ENCODE results near the gene CHL1. TPM values are rescaled to one million over a fixed set of nuclear protein-coding genes. Genes with fewer than 3 reads are reported as not detected.

CHL1 gene
- total and polyA plus RNA-seq, 2 experiments from 2014 or later: not detected

- H4K20me1 ChIP-seq (ENCODE audit: insufficient read depth): no peaks in the 10 kb centered on the region
- WGBS, 2 experiments (ENCODE audit: low coverage in 1 of 2, low lambda C conversion rate in 2 of 2, missing lambda C conversion rate in 2 of 2): 38 to 40% methylated on average over 1 of the region's 1 CpG
- no peaks in the 10 kb centered on the region for H3K27me3 ChIP-seq (replicated peaks; ENCODE audit: insufficient read depth)
- H3K79me2 ChIP-seq (ENCODE audit: insufficient read depth): no peaks in the 10 kb centered on the region
- no peak overlapping the region for H2AFZ ChIP-seq
- no peak overlapping the region for H3K4me2 ChIP-seq (ENCODE audit: unreplicated experiment)
- H3K9me2 ChIP-seq (ENCODE audit: insufficient read depth): no peaks in the 10 kb centered on the region
- H3K36me3 ChIP-seq (ENCODE audit: low read depth): no peaks in the 10 kb centered on the region
- DNase-seq: no peak
- H3K4me3 ChIP-seq: no peak overlapping the region
- no peak for TF ChIP-seq EZH2phosphoT487 (IDR thresholded peaks at IDR 0.05; ENCODE audit: insufficient read depth, low read depth)
- no peak for TF ChIP-seq EZH2 (IDR thresholded peaks at IDR 0.05; ENCODE audit: insufficient read depth, poor library complexity, severe bottlenecking)
- H3K4me1 ChIP-seq (ENCODE audit: insufficient read depth): no peaks in the 10 kb centered on the region
- H3F3A ChIP-seq (ENCODE audit: insufficient read depth): no peaks in the 10 kb centered on the region
- no peak overlapping the region for H3K9ac ChIP-seq
- in situ Hi-C loops (cut with MboI): no loop called here
- no peaks in the 10 kb centered on the region for H3K9me3 ChIP-seq (ENCODE audit: low read depth)
- no peak overlapping the region for H3K27ac ChIP-seq
Measured at GRCh38 chr3:325495-325894, 128.9 kb downstream of the CHL1 start.

DNA sequence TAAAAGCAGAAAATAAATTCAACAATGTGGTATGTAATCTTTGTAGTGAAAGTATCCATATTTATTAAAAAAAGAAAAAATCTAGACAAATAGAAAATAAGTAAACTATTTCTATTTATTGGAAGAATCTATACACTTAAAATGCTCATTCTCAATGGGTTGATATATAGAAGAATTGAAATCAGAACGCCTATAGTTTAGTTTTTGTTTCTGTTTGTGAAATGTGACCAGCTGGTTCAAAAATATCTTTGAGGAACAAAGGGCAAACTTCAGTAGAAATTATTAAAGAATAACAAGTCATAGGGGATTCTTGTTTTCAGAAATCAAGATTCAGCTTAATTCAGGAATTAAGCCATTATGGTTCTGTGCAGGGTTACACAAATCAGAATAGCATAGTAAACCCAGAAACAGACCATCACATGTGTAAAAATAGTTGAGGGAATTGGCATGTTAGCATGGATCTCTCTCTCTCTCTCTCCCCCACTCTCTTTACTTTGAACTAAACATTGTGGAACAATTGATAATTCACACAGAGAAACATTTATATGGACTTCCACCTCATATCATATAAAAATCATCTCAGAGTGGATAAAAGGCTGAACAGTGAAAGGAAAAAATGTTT is 134.0 kb downstream of the CHL1 start:
- H3K4me2 ChIP-seq (ENCODE audit: unreplicated experiment): no peak overlapping the region

DNA sequence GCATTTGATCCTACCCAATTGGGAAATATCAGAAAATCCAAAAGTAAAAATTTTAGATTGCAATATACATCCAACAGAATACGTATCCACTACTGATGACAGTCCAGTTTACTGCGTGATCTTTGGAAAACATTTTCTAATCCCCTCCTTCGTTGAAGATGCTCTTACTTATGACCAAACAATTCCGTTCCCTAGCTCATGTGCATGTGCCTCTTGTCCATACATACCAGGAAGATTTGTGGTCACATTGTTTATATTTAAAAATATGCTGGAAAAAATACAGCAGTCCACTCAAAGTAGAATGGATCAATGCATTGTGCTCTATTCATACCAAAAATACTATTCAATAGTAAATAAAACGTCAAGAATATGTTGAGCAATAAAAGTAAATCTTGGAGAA is 135.3 kb downstream of the CHL1 start:
- H3K79me2 ChIP-seq (ENCODE audit: insufficient read depth): no peaks in the 10 kb centered on the region
- no peaks in the 10 kb centered on the region for H3K9me3 ChIP-seq (ENCODE audit: low read depth)
- H4K20me1 ChIP-seq (ENCODE audit: insufficient read depth): no peaks in the 10 kb centered on the region
- no peak for DNase-seq
- H2AFZ ChIP-seq: no peak overlapping the region
- no peaks in the 10 kb centered on the region for H3K36me3 ChIP-seq (ENCODE audit: low read depth)
- H3F3A ChIP-seq (ENCODE audit: insufficient read depth): no peaks in the 10 kb centered on the region
- 50% methylated on average over 5 of the region's 5 CpGs for WGBS, 2 experiments (ENCODE audit: low coverage in 1 of 2, low lambda C conversion rate in 2 of 2, missing lambda C conversion rate in 2 of 2)
- TF ChIP-seq EZH2 (IDR thresholded peaks at IDR 0.05; ENCODE audit: insufficient read depth, poor library complexity, severe bottlenecking) (no peak), EZH2phosphoT487 (IDR thresholded peaks at IDR 0.05; ENCODE audit: insufficient read depth, low read depth) (no peak)
- in situ Hi-C loops (cut with MboI): no loop called here
- no peak overlapping the region for H3K9ac ChIP-seq
- no peak overlapping the region for H3K4me3 ChIP-seq
- H3K27ac ChIP-seq: no peak overlapping the region
- no peaks in the 10 kb centered on the region for H3K27me3 ChIP-seq (replicated peaks; ENCODE audit: insufficient read depth)
- no peaks in the 10 kb centered on the region for H3K9me2 ChIP-seq (ENCODE audit: insufficient read depth)
- H3K4me1 ChIP-seq (ENCODE audit: insufficient read depth): no peaks in the 10 kb centered on the region
- no peak overlapping the region for H3K4me2 ChIP-seq (ENCODE audit: unreplicated experiment)

More for the DNA sequence above, 134.0 kb downstream of the CHL1 start:
- Histone ChIP-seq H3K9me3 (ENCODE audit: low read depth) (no peaks in the 10 kb centered on the region), H3K9ac (no peak overlapping the region), H3K4me3 (no peak overlapping the region), H3K4me1 (ENCODE audit: insufficient read depth) (no peaks in the 10 kb centered on the region), H3K27ac (no peak overlapping the region), H4K20me1 (ENCODE audit: insufficient read depth) (no peaks in the 10 kb centered on the region), H3K36me3 (ENCODE audit: low read depth) (no peaks in the 10 kb centered on the region), H3K27me3 (replicated peaks; ENCODE audit: insufficient read depth) (no peaks in the 10 kb centered on the region), H3K9me2 (ENCODE audit: insufficient read depth) (no peaks in the 10 kb centered on the region), H2AFZ (no peak overlapping the region), H3K79me2 (ENCODE audit: insufficient read depth) (no peaks in the 10 kb centered on the region), H3F3A (ENCODE audit: insufficient read depth) (no peaks in the 10 kb centered on the region)
- TF ChIP-seq EZH2 (IDR thresholded peaks at IDR 0.05; ENCODE audit: insufficient read depth, poor library complexity, severe bottlenecking) (no peak), EZH2phosphoT487 (IDR thresholded peaks at IDR 0.05; ENCODE audit: insufficient read depth, low read depth) (no peak)
- in situ Hi-C loops (cut with MboI): no loop called here
- no peak for DNase-seq
- WGBS, 2 experiments (ENCODE audit: low coverage in 1 of 2, low lambda C conversion rate in 2 of 2, missing lambda C conversion rate in 2 of 2): 12 to 17% methylated on average over 1 of the region's 1 CpG

- TF ChIP-seq EZH2phosphoT487 (IDR thresholded peaks at IDR 0.05; ENCODE audit: insufficient read depth, low read depth) (no peak), EZH2 (IDR thresholded peaks at IDR 0.05; ENCODE audit: insufficient read depth, poor library complexity, severe bottlenecking) (no peak)
- 8 to 17% methylated on average over 2 of the region's 2 CpGs for WGBS, 2 experiments (ENCODE audit: low coverage in 1 of 2, low lambda C conversion rate in 2 of 2, missing lambda C conversion rate in 2 of 2)
Measured at GRCh38 chr3:332701-333100, 136.1 kb downstream of the CHL1 start.

More at GRCh38 chr3:332701-333100, 136.1 kb downstream of the CHL1 start:
- no peak overlapping the region for H2AFZ ChIP-seq
- no peak overlapping the region for H3K27ac ChIP-seq
- no peaks in the 10 kb centered on the region for H3K79me2 ChIP-seq (ENCODE audit: insufficient read depth)
- H3K4me2 ChIP-seq (ENCODE audit: unreplicated experiment): no peak overlapping the region
- no peaks in the 10 kb centered on the region for H3K36me3 ChIP-seq (ENCODE audit: low read depth)
- H4K20me1 ChIP-seq (ENCODE audit: insufficient read depth): no peaks in the 10 kb centered on the region
- H3K27me3 ChIP-seq (replicated peaks; ENCODE audit: insufficient read depth): no peaks in the 10 kb centered on the region
- no peak overlapping the region for H3K4me3 ChIP-seq
- no peak overlapping the region for H3K9ac ChIP-seq
- no peaks in the 10 kb centered on the region for H3K9me2 ChIP-seq (ENCODE audit: insufficient read depth)
- no peaks in the 10 kb centered on the region for H3K9me3 ChIP-seq (ENCODE audit: low read depth)
- H3F3A ChIP-seq (ENCODE audit: insufficient read depth): no peaks in the 10 kb centered on the region
- no peaks in the 10 kb centered on the region for H3K4me1 ChIP-seq (ENCODE audit: insufficient read depth)
- in situ Hi-C loops (cut with MboI): no loop called here
- no peak for DNase-seq
